HG03103 (cell line): ENCODE results near the gene FERMT1.
"Not testable (repeated sequence)": the region's sequence is repeated elsewhere in the genome, so short reads cannot be mapped to it uniquely, and the experiment has no call there.

ENCODE experiments used
- ATAC-seq: cut with Tn5 transposase; IDR thresholded peaks from one replicate; pipeline ENCODE4 v1.9.1; 2021; ENCODE audit warnings: low read depth; ENCODE audit not compliant: unreplicated experiment

FERMT1 gene

GRCh38 chr20:6041808-6042265 is 81.0 kb downstream of the FERMT1 start:
- ATAC-seq = no peak

- no peak for ATAC-seq
These were observed 81.6 kb downstream of the FERMT1 start for GRCh38 chr20:6040958-6041807.

DNA sequence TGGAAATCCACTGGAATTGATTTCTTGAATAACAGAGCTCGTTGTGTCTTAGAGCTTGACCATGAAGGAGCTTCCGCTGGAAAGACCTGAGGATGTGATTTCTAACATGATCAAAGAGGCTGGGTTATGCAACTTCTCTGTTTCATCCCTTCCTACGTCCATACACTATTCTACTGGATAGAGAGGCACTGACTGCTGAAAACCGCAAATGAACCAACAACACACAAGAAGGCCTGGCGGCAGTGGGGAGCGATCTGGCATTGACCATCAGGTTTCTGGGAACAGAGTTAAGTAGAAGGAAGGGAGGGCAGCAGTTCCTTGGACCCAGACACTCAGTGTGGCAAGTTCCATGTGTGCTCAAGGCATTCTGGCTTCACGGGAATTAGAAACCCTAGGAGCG is 82.3 kb downstream of the FERMT1 start:
- no peak for ATAC-seq

DNA sequence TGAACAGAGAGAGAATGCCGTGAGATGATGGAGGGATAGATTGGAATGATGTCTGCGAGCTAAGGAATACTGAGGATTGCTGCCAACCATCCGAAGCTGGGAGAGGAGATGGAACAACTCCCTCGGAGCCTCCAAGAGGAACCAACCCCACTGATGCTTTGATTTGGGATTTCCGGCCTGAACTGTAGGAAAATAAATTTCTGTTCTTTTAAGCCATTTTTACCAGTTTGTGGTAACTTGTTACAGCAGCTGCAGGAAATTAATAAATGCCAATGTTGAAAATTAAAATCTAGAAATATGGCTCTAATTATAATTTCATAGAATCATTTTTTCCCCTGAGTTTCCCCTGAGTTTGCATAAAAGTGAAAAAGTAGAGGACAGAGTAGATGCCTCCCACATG is 83.1 kb downstream of the FERMT1 start:
- no peak for ATAC-seq

DNA sequence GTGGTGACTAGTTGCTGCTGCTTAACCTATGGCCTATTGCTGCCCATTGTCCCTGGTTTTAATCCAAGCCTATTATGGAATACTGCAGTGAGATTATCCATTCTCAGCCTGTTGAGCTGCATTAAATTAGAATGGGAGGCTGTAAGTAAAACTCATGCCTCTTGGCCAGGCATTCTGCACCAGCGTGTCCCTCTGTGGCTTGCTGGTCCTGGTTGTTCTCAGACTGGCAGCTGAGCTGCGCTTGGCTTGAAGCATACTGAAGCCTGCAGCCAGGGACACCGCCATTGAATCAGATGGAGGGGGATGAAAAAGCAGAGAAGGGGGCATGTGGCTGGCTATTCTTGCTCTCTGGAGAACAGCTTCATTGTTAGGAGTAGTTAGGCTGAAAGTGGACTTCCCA is 84.6 kb downstream of the FERMT1 start:
- no peak for ATAC-seq

- ATAC-seq = no peak
These were observed 85.7 kb downstream of the FERMT1 start for GRCh38 chr20:6037082-6037481.

DNA sequence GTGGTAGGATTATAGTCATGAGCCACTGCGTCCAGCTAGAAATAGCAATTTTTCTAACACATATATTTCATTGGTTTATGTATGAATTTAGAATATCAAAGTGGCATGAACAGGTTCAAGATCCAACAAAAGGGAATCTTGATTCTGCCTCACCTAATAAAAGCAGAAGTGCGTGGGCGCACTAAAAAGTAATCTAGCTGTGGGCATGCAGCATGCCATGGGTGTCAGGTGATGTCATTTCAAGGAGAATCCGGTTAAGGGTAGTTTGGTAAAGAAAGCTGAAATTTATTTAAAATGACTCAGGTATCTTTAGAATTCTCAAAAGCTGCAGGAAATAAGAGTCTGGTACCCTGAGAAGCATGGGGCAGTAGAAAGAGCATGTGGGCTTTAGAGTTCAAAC is 86.6 kb downstream of the FERMT1 start:
- no peak for ATAC-seq

- ATAC-seq = no peak
These were observed 88.5 kb downstream of the FERMT1 start for GRCh38 chr20:6034134-6034969.

- ATAC-seq = not testable (repeated sequence)
These were observed 89.9 kb downstream of the FERMT1 start for GRCh38 chr20:6032907-6033306.

- ATAC-seq = no peak
These were observed 92.3 kb downstream of the FERMT1 start for GRCh38 chr20:6030453-6031080.

GRCh38 chr20:6029538-6029937 is 93.3 kb downstream of the FERMT1 start:
- ATAC-seq = no peak

DNA sequence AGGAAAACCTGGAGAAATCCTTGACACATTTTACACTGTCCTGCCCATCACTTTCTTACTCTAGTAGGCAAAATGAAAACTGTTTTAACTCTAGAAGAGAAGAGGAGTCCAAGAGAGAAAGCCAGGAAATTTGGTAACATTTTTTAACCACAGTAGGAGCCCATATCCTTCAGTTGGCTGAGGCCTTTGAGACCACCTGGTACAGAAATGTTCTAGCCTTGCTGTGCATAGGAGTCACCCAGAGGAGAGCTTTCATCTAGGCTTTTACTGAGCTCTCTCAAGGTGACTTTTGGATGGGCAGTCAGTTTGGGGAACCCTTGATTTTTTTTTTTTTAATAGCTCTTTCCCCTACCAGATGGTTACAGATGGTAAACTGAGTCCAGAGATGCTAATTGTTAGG is 94.0 kb downstream of the FERMT1 start:
- no peak for ATAC-seq

DNA sequence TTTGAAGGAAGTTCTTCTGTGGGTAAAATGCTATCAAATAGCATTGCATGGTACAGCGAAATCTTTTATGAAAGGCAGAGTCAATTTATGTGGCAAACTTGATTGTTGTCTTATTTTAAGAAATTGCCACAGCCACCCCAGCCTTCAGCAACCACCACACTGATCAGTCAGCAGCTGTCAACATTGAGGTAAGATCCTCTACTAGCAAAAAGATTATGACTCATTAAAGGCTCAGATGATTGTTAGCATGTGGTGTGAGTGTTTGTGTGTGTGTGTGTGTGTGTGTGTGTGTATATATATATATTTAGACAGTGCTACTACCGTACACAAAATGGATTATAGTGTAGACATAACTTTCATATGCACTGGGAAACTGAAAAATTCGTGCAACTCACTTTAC is 96.8 kb downstream of the FERMT1 start:
- ATAC-seq = no peak
